ENCODE results near the gene VDR. TPM values are rescaled to one million over a fixed set of nuclear protein-coding genes. Genes with fewer than 3 reads are reported as not detected.

VDR gene
- total and polyA plus RNA-seq, 8 donors: 1.1 to 32.1 (median 2.2) TPM

DNA sequence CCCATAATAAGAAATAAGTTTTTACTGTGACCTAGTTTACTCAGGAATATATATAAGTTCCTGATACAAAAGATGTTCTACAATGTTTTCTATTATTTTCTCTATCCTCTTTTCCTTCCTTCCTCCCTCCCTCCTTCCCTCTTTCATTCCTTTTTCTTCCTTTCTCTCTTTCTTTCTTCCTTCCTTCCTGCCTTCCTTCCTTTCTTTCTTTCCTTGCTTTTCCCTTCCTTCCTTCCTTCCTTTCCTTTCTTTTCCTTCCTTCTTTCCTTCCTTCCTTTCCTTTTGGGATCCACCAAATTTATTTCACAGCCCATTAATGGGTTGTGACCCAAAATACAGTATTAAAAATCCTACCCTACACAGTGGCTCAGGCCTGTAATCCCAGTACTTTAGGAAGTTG is 3.9 kb upstream of the VDR start:
- Histone ChIP-seq H3K9me3 (no peaks in the 10 kb centered on the region), H3K4me1 (peaks cover under 1 to 16% of the 10 kb centered on the region in 2 donors), H3K36me3 (no peaks in the 10 kb centered on the region), H3K27ac (no peak overlapping the region), H3K27me3 (peaks cover 0 to 37% of the 10 kb centered on the region in 2 donors), H3K4me3 (no peak overlapping the region)
- intact Hi-C loops (cut with DNase I): loop anchor here in 1 of 2 donors (10.0 kb wide), 1 partner anchor 46 kb away; no protein-coding TSS in a partner anchor
- DNase-seq (no peak), ATAC-seq (no peak)
- TF ChIP-seq, protein P1, sequence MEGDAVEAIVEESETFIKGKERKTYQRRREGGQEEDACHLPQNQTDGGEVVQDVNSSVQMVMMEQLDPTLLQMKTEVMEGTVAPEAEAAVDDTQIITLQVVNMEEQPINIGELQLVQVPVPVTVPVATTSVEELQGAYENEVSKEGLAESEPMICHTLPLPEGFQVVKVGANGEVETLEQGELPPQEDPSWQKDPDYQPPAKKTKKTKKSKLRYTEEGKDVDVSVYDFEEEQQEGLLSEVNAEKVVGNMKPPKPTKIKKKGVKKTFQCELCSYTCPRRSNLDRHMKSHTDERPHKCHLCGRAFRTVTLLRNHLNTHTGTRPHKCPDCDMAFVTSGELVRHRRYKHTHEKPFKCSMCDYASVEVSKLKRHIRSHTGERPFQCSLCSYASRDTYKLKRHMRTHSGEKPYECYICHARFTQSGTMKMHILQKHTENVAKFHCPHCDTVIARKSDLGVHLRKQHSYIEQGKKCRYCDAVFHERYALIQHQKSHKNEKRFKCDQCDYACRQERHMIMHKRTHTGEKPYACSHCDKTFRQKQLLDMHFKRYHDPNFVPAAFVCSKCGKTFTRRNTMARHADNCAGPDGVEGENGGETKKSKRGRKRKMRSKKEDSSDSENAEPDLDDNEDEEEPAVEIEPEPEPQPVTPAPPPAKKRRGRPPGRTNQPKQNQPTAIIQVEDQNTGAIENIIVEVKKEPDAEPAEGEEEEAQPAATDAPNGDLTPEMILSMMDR (IDR thresholded peaks at IDR 0.05): no peak

DNA sequence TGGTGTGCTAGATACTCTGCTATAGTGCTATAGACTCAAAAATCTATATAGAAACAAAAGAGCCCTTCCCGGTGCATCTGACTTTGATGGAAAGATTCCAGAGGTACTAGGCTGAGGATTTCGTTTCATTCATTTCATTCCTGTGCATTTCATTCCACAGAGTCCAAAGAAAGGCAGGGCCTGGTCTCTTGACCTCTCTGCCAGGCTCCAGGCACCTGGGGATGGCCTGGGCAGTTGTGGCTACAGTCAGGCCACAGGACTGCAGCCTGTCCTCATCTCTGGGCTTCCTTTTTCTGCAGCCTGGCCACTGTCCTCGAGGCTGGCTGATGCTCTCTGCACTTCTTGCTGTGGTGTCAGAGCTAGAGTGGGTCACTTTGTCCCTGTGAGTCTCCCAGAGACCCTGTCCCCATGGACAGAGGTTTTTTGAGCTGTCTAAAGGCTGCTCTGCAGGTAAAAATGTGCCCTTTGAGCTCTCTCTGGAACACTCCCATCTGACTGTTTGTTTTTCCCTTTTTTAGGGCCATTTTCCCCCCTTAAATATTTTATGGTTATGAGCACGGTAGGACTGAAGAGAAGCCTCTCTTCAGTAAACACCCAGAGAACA is 3.2 kb upstream of the VDR start:
- ATAC-seq (no peak), DNase-seq (no peak)
- TF ChIP-seq, protein P1 (IDR thresholded peaks at IDR 0.05): no peak
- intact Hi-C loops (cut with DNase I): loop anchor here in 1 of 2 donors (10.0 kb wide), 1 partner anchor 47 kb away; no protein-coding TSS in a partner anchor
- Histone ChIP-seq H3K4me3 (no peak overlapping the region), H3K9me3 (no peaks in the 10 kb centered on the region), H3K4me1 (peaks cover 5 to 24% of the 10 kb centered on the region in 2 donors), H3K27ac (no peak overlapping the region), H3K36me3 (no peaks in the 10 kb centered on the region), H3K27me3 (peaks cover 0 to 40% of the 10 kb centered on the region in 2 donors)

DNA sequence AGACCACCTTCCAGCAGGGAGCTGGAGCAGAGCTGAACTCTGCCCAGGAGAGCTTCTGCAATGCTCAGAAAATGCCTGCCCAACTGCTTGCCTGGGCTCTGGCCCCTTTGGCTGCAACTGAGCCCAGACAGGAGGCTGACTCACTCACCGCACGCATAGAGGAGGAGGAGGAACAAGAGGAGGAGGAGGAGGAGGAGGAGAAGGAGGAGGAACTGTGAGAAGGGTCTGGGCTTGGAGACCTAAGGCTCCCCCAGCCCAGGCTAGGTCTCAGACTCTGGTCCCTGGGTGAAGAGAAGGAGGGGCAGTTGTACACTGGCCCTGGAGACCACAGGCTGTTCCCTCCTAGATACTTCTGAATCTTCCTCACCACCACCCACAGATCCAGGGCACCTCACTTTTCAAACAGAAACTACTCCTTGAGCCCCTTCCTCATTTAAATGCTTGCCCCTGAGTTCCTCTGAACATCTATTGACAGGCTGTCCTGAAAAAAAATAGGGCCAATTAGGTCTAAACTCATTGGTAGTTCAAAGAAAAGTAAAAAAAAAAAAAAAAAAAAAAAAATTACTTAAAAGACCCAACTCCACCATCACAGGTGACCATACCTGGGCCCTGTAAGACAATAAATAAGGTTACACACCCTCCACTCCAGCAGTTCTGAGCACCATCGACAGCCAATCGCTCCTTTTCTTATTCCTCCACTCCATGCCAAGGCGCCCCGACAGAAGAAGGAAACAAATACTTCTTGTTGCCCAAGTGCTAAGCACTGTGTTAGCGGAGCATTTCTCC is 674 bp downstream of the VDR start:
- intact Hi-C loops (cut with DNase I): loop anchor here in 1 of 2 donors (10.0 kb wide), 1 partner anchor 51 kb away; no protein-coding TSS in a partner anchor
- TF ChIP-seq, protein P1 (IDR thresholded peaks at IDR 0.05): no peak
- Histone ChIP-seq H3K4me1 (peaks cover 38 to 62% of the 10 kb centered on the region in 2 donors), H3K9me3 (no peaks in the 10 kb centered on the region), H3K27me3 (peaks cover 0 to 46% of the 10 kb centered on the region in 2 donors), H3K27ac (peak overlapping the region; percentile 75 to 92), H3K36me3 (peaks cover 0 to 11% of the 10 kb centered on the region in 2 donors), H3K4me3 (peak overlapping the region; percentile 62 to 72)
- ATAC-seq: peak; percentile 63
- peak in 3 of 4 donors; percentile 51 to 91 (median 86) for DNase-seq

DNA sequence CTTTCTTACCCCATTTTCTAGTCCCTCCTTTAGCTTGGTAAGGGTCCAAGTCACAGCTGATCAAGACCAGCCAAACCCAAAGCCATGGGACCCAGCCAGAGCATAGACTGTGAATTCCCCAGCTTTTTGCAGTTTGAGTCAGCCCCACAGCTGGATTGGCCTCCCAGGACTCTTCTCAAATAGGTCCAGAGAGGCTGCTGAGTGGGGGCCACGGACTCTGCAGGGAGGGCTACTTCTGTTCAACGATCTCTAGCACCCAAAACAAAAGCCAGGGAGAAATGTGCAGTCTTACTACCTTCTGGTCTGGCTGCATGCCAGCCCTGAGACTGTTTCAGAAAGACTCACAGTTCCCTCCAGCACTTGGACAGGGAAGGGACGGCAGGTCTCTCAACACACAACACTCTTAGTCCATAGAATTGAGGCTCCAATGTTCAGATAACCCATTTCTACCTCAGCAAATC is 1.6 kb downstream of the VDR start:
- peak overlapping the region; percentile 62 to 72 for H3K4me3 ChIP-seq
- peak; percentile 1 for ATAC-seq
- peaks cover 38 to 62% of the 10 kb centered on the region in 2 donors for H3K4me1 ChIP-seq
- H3K27ac ChIP-seq: peak overlapping the region; percentile 75 to 92
- H3K36me3 ChIP-seq: peaks cover 0 to 15% of the 10 kb centered on the region in 2 donors
- H3K27me3 ChIP-seq: peaks cover 0 to 46% of the 10 kb centered on the region in 2 donors
- intact Hi-C loops (cut with DNase I): loop anchor here in 1 of 2 donors (10.0 kb wide), 1 partner anchor 52 kb away; no protein-coding TSS in a partner anchor
- TF ChIP-seq, protein P1 (IDR thresholded peaks at IDR 0.05): no peak
- DNase-seq: peak in 1 of 4 donors; percentile 61
- H3K9me3 ChIP-seq: no peaks in the 10 kb centered on the region

All from left lung (tissue), 10 donors.